PC-9 (cell line): ENCODE data around the gene ALG14. TPM values are rescaled to one million over a fixed set of nuclear protein-coding genes. Genes with fewer than 3 reads are reported as not detected.

Experiments
- BruUV-seq: library from RNA; stranded (reverse); fragments of 400-500 nt; replicated peaks from 2 replicates; lab custom pipeline; 2021; lab: Mats Ljungman, UMichigan
- CTCF ChIA-PET: fragments of 300-600 bp; sonication (Branson Sonifier 250); formaldehyde crosslinking; loops from one replicate; lab custom pipeline; 2022; ENCODE audit warnings: antibody characterized with exemption; lab: Charles Lee
- POLR2A ChIA-PET: fragments of 300-600 bp; sonication (Branson Sonifier 250); formaldehyde crosslinking; loops from one replicate; lab custom pipeline; 2022; ENCODE audit warnings: antibody characterized with exemption; ENCODE audit not compliant: unreplicated experiment; lab: Charles Lee
- DNase-seq, 2 experiments: peaks; one replicate each; pipeline versions ENCODE4 v3.0.0 to v3.0.0-alpha.2; 2015 to 2022; ENCODE audit warnings: mixed read lengths in 1 of 2
- H2AFZ ChIP-seq: fragments of 200-600 bp; sonication (generic); 2 replicates; pipeline ENCODE4 v1.8.1; 2017; ENCODE audit warnings: antibody characterized with exemption
- H3F3A ChIP-seq: fragments of 200-600 bp; sonication (generic); 2 replicates; pipeline ENCODE4 v1.8.1; 2017; ENCODE audit warnings: antibody characterized with exemption, mild to moderate bottlenecking, low read depth; ENCODE audit not compliant: insufficient read depth
- H3K27ac ChIP-seq: fragments of 200-600 bp; sonication (generic); 2 replicates; pipeline ENCODE4 v1.6.1; 2016; ENCODE audit warnings: mixed run types
- H3K27me3 ChIP-seq: fragments of 200-600 bp; sonication (generic); 2 replicates; pipeline ENCODE4 v1.6.1; 2016; ENCODE audit warnings: low read depth, mixed run types; ENCODE audit not compliant: insufficient read depth
- H3K36me3 ChIP-seq: fragments of 200-600 bp; sonication (generic); 2 replicates; pipeline ENCODE4 v1.6.1; 2016; ENCODE audit warnings: low read depth, mixed run types
- H3K4me1 ChIP-seq: fragments of 200-600 bp; sonication (generic); replicated peaks from 2 replicates; pipeline ENCODE4 v1.6.1; 2016; ENCODE audit warnings: mixed run types; ENCODE audit not compliant: insufficient read depth
- H3K4me2 ChIP-seq: fragments of 200-600 bp; sonication (generic); 2 replicates; pipeline ENCODE4 v1.6.1; 2017; ENCODE audit warnings: mixed run types
- H3K4me3 ChIP-seq: fragments of 200-600 bp; sonication (generic); 2 replicates; pipeline ENCODE4 v1.6.1; 2016; ENCODE audit warnings: mixed run types
- H3K79me2 ChIP-seq: fragments of 200-600 bp; sonication (generic); 2 replicates; pipeline ENCODE4 v1.6.1; 2017; ENCODE audit warnings: low read depth, mixed run types
- H3K9me2 ChIP-seq: fragments of 200-600 bp; sonication (generic); 2 replicates; pipeline ENCODE4 v1.8.1; 2017; ENCODE audit warnings: mild to moderate bottlenecking; ENCODE audit not compliant: insufficient read depth
- H3K9me3 ChIP-seq: fragments of 200-600 bp; sonication (generic); 2 replicates; pipeline ENCODE4 v1.8.1; 2016; ENCODE audit warnings: low read depth; ENCODE audit not compliant: insufficient read depth
- H4K20me1 ChIP-seq: fragments of 200-600 bp; sonication (generic); 2 replicates; pipeline ENCODE4 v1.8.1; 2017; ENCODE audit not compliant: insufficient read depth
- CTCF ChIP-seq: fragments of 200-600 bp; sonication (generic); conservative IDR thresholded peaks from 2 replicates; pipeline ENCODE4 v1.6.1; 2017; ENCODE audit warnings: mixed run types, antibody characterized with exemption, mild to moderate bottlenecking, moderate library complexity
- EZH2 ChIP-seq: fragments of 200-600 bp; sonication (generic); IDR thresholded peaks from 2 replicates; pipeline ENCODE4 v1.8.0; 2017; ENCODE audit warnings: antibody characterized with exemption, low read depth
- intact Hi-C: fragments of 100-400 bp; cut with micrococcal nuclease; formaldehyde crosslinking; loops from one replicate; pipeline ENCODE4 v1.10.0; 2022; ENCODE audit not compliant: unreplicated experiment
- total RNA-seq: library from RNA; stranded (reverse); gene quantifications from 2 replicates; pipeline ENCODE4 v1.2.3, GENCODE V29; 2021

The ALG14 gene
- total RNA-seq, 1 experiment from 2014 or later: 8.6 TPM

GRCh38 chr1:95080446-95080845 is 7.7 kb upstream of the ALG14 start:
- BruUV-seq: no TSS peak
- intact Hi-C loops: no loop called here

GRCh38 chr1:95076034-95076433 is 3.3 kb upstream of the ALG14 start:
- no peaks in the 10 kb centered on the region for H3K9me2 ChIP-seq
- H3K9me3 ChIP-seq: no peaks in the 10 kb centered on the region
- H3K79me2 ChIP-seq: peaks cover 10% of the 10 kb centered on the region
- BruUV-seq: no TSS peak
- no peak overlapping the region for H3K4me3 ChIP-seq
- no peak overlapping the region for H3K27ac ChIP-seq
- intact Hi-C loops: no loop called here
- H3F3A ChIP-seq: no peaks in the 10 kb centered on the region
- no peak overlapping the region for H2AFZ ChIP-seq
- no peak for TF ChIP-seq CTCF
- TF ChIP-seq EZH2: no peak
- no peaks in the 10 kb centered on the region for H3K36me3 ChIP-seq
- no peaks in the 10 kb centered on the region for H4K20me1 ChIP-seq
- DNase-seq: no peak
- peaks cover 22% of the 10 kb centered on the region for H3K27me3 ChIP-seq
- POLR2A ChIA-PET: interaction anchor here (0.7 kb wide), 1 partner anchor 87 kb away, joined by 5 read pairs; no protein-coding TSS in a partner anchor
- peaks cover 6% of the 10 kb centered on the region for H3K4me1 ChIP-seq
- CTCF ChIA-PET: interaction anchor here (0.5 to 1.0 kb wide), 3 partner anchors 9 to 158 kb away, joined by 3 to 5 read pairs (median 4); partner anchors contain the start of gene RWDD3
- no peak overlapping the region for H3K4me2 ChIP-seq

More at GRCh38 chr1:95080446-95080845, 7.7 kb upstream of the ALG14 start:
- CTCF ChIA-PET: no interaction called here
- Histone ChIP-seq H3K79me2 (no peaks in the 10 kb centered on the region), H3K4me3 (no peak overlapping the region), H3K27ac (no peak overlapping the region), H3K4me1 (peaks cover 9% of the 10 kb centered on the region; the same call in 1 of the 2 replicates), H3K4me2 (no peak overlapping the region), H3F3A (no peaks in the 10 kb centered on the region), H3K36me3 (no peaks in the 10 kb centered on the region), H3K9me2 (no peaks in the 10 kb centered on the region), H3K27me3 (peaks cover 22% of the 10 kb centered on the region), H4K20me1 (no peaks in the 10 kb centered on the region), H2AFZ (no peak overlapping the region), H3K9me3 (no peaks in the 10 kb centered on the region)
- POLR2A ChIA-PET: no interaction called here
- no peak for DNase-seq
- TF ChIP-seq CTCF (no peak), EZH2 (no peak)

GRCh38 chr1:95073446-95073845 is 695 bp upstream of the ALG14 start:
- Histone ChIP-seq H3K27me3 (peaks cover under 1% of the 10 kb centered on the region; the same call in 1 of the 2 replicates), H3K9me3 (no peaks in the 10 kb centered on the region), H3K4me1 (peaks cover 6% of the 10 kb centered on the region), H3K27ac (no peak overlapping the region), H2AFZ (peak overlapping the region; percentile 90), H3K4me3 (peak overlapping the region; percentile 68), H3K36me3 (no peaks in the 10 kb centered on the region; the same call in 1 of the 2 replicates), H3K4me2 (peak overlapping the region; percentile 81), H3K79me2 (peaks cover 10% of the 10 kb centered on the region), H3F3A (no peaks in the 10 kb centered on the region), H4K20me1 (no peaks in the 10 kb centered on the region), H3K9me2 (no peaks in the 10 kb centered on the region)
- DNase-seq: no peak
- intact Hi-C loops: loop anchor here (1.0 to 5.0 kb wide), 3 partner anchors 43 to 1111 kb away; partner anchors contain the start of gene RWDD3
- CTCF ChIA-PET: interaction anchor here (1.1 to 1.5 kb wide), 2 partner anchors 11 to 160 kb away, joined by 4 to 22 read pairs; partner anchors contain the start of gene RWDD3
- BruUV-seq: no TSS peak
- POLR2A ChIA-PET: interaction anchor here (0.5 to 1.6 kb wide), 6 partner anchors 14 to 1193 kb away, joined by 3 to 11 read pairs (median 4); partner anchors contain the start of genes RWDD3 and TLCD4
- no peak for TF ChIP-seq CTCF
- TF ChIP-seq EZH2: no peak
